HepG2 (cell line): ENCODE data around the gene HS3ST3B1. TPM values are rescaled to one million over a fixed set of nuclear protein-coding genes. Genes with fewer than 3 reads are reported as not detected.
A peak's percentile ranks its signal among the peaks of the same experiment; 100 is the strongest.

Experiments
- ARNT ChIP-seq: fragments of 450-650 bp; IDR thresholded peaks from 2 replicates; pipeline ENCODE4 v1.6.1; 2017
- BORCS8-MEF2B ChIP-seq: sonication (generic); formaldehyde crosslinking; IDR thresholded peaks from 2 replicates; pipeline ENCODE4 v1.8.0; 2022; ENCODE audit warnings: mild to moderate bottlenecking, missing genetic modification reagents
- CBX5 ChIP-seq: sonication (generic); formaldehyde crosslinking; IDR thresholded peaks from 2 replicates; pipeline ENCODE4 v1.4.0; 2020; ENCODE audit warnings: missing genetic modification reagents, borderline replicate concordance
- HHEX ChIP-seq: IDR thresholded peaks from 2 replicates; pipeline ENCODE4 v1.6.1; 2016; ENCODE audit warnings: control low read depth
- HNRNPK ChIP-seq: fragments of 200-400 bp; formaldehyde crosslinking; IDR thresholded peaks from 2 replicates; pipeline ENCODE4 v1.6.1; 2018; ENCODE audit warnings: low read length, low read depth, moderate library complexity, mild to moderate bottlenecking; ENCODE audit not compliant: poor library complexity, severe bottlenecking
- KDM2A ChIP-seq: sonication (generic); formaldehyde crosslinking; IDR thresholded peaks from 2 replicates; pipeline ENCODE4 v1.4.0; 2020; ENCODE audit warnings: low read depth, missing genetic modification reagents, borderline replicate concordance
- KLF16 ChIP-seq, 2 experiments: sonication (generic) in 1 of 2; formaldehyde crosslinking in 1 of 2; IDR thresholded peaks; 2 replicates each; pipeline versions ENCODE4 v1.6.1 to v1.8.0; 2016 to 2023; ENCODE audit warnings: missing genetic modification reagents in 2 of 2, missing compliant biosample characterization in 1 of 2
- MBD4 ChIP-seq: IDR thresholded peaks from 2 replicates; pipeline ENCODE4 v1.6.1; 2012; ENCODE audit warnings: low read length, inconsistent platforms, borderline replicate concordance
- MIER3 ChIP-seq: IDR thresholded peaks from 2 replicates; pipeline ENCODE4 v1.6.1; 2016; ENCODE audit warnings: missing compliant biosample characterization, borderline replicate concordance
- NFE2L1 ChIP-seq: sonication (generic); formaldehyde crosslinking; IDR thresholded peaks from 2 replicates; pipeline ENCODE4 v1.4.0; 2020; ENCODE audit warnings: missing genetic modification reagents, mild to moderate bottlenecking, borderline replicate concordance
- SP4 ChIP-seq: sonication (generic); formaldehyde crosslinking; IDR thresholded peaks from 2 replicates; pipeline ENCODE4 v1.8.1; 2023; ENCODE audit warnings: mild to moderate bottlenecking, missing genetic modification reagents
- SP5 ChIP-seq: IDR thresholded peaks from 2 replicates; pipeline ENCODE4 v1.6.1; 2016; ENCODE audit warnings: low read depth, borderline replicate concordance
- U2AF2 ChIP-seq: fragments of 200-400 bp; formaldehyde crosslinking; IDR thresholded peaks from 2 replicates; pipeline ENCODE4 v1.6.1; 2017; ENCODE audit warnings: low read depth, mild to moderate bottlenecking, low read length
- YEATS2 ChIP-seq: sonication (generic); formaldehyde crosslinking; IDR thresholded peaks from 2 replicates; pipeline ENCODE4 v1.4.0; 2020; ENCODE audit warnings: missing genetic modification reagents, borderline replicate concordance
- ZKSCAN5 ChIP-seq: sonication (generic); formaldehyde crosslinking; IDR thresholded peaks from 2 replicates; pipeline ENCODE4 v1.5.1; 2020; ENCODE audit warnings: mild to moderate bottlenecking, missing genetic modification reagents
- ZMYM2 ChIP-seq: sonication (generic); formaldehyde crosslinking; IDR thresholded peaks from 2 replicates; pipeline ENCODE4 v1.8.0; 2022; ENCODE audit warnings: mild to moderate bottlenecking, missing genetic modification reagents
- ZNF317 ChIP-seq: sonication (generic); formaldehyde crosslinking; IDR thresholded peaks from 2 replicates; pipeline ENCODE4 v1.5.0; 2020; ENCODE audit warnings: mild to moderate bottlenecking, missing genetic modification reagents
- ZNF44 ChIP-seq: sonication (generic); formaldehyde crosslinking; IDR thresholded peaks from 2 replicates; pipeline ENCODE4 v1.5.1; 2020; ENCODE audit warnings: mild to moderate bottlenecking, missing genetic modification reagents
- ZNF569 ChIP-seq: sonication (generic); formaldehyde crosslinking; IDR thresholded peaks from 2 replicates; pipeline ENCODE4 v1.5.0; 2020; ENCODE audit warnings: mild to moderate bottlenecking, missing genetic modification reagents, moderate library complexity, borderline replicate concordance
- ZNF605 ChIP-seq: sonication (generic); formaldehyde crosslinking; IDR thresholded peaks from 2 replicates; pipeline ENCODE4 v1.8.0; 2022; ENCODE audit warnings: mild to moderate bottlenecking, missing genetic modification reagents
- ZNF619 ChIP-seq: sonication (generic); formaldehyde crosslinking; IDR thresholded peaks from 2 replicates; pipeline ENCODE4 v1.4.0; 2020; ENCODE audit warnings: mild to moderate bottlenecking, missing genetic modification reagents
- ZSCAN12 ChIP-seq: sonication (generic); formaldehyde crosslinking; IDR thresholded peaks from 2 replicates; pipeline ENCODE4 v1.9.0; 2021; ENCODE audit warnings: mild to moderate bottlenecking, missing genetic modification reagents
- polyA plus RNA-seq, 8 experiments: library from polyadenylated mRNA; depleted of rRNA in 3 of 8; stranded (reverse) in 7 of 8; unstranded in 1 of 8; fragments of >200 nt; fragmentation: Illumina TruSeq in 4 of 8; extraction: Trizol in 4 of 8; gene quantifications; 2 replicates each; pipeline versions ENCODE4 v1.2.1 to v1.2.3, GENCODE V29; 2011 to 2016; ENCODE audit warnings: low read depth in 4 of 8, missing spikeins in 1 of 8, mixed read lengths in 1 of 8; ENCODE audit not compliant: insufficient read depth in 1 of 8
- total RNA-seq, 5 experiments: library from RNA; depleted of rRNA; stranded (reverse); fragments of >200 nt; fragmentation: Illumina TruSeq; extraction: Trizol; gene quantifications; 2 replicates each; pipeline ENCODE4 v1.2.3, GENCODE V29; 2016; ENCODE audit warnings: low read depth in 1 of 5
- TF ChIP-seq, protein P1 (sequence below): sonication (generic); formaldehyde crosslinking; IDR thresholded peaks from 2 replicates; pipeline ENCODE4 v1.5.1; 2020; ENCODE audit warnings: missing genetic modification reagents, mild to moderate bottlenecking, borderline replicate concordance
- TF ChIP-seq, protein P2 (sequence below): sonication (generic); formaldehyde crosslinking; IDR thresholded peaks from 2 replicates; pipeline ENCODE4; 2020; ENCODE audit warnings: missing genetic modification reagents, mild to moderate bottlenecking, borderline replicate concordance
- TF ChIP-seq, protein P3 (sequence below): sonication (generic); formaldehyde crosslinking; IDR thresholded peaks from 2 replicates; pipeline ENCODE4 v1.4.0; 2020; ENCODE audit warnings: missing genetic modification reagents, low read depth, mild to moderate bottlenecking, borderline replicate concordance

The HS3ST3B1 gene
- total and polyA plus RNA-seq, 2 of the 13 experiments (the other 11 are each of a cell fraction or from before 2014, with no cell fraction given) = 15.7 to 39.5 TPM

DNA sequence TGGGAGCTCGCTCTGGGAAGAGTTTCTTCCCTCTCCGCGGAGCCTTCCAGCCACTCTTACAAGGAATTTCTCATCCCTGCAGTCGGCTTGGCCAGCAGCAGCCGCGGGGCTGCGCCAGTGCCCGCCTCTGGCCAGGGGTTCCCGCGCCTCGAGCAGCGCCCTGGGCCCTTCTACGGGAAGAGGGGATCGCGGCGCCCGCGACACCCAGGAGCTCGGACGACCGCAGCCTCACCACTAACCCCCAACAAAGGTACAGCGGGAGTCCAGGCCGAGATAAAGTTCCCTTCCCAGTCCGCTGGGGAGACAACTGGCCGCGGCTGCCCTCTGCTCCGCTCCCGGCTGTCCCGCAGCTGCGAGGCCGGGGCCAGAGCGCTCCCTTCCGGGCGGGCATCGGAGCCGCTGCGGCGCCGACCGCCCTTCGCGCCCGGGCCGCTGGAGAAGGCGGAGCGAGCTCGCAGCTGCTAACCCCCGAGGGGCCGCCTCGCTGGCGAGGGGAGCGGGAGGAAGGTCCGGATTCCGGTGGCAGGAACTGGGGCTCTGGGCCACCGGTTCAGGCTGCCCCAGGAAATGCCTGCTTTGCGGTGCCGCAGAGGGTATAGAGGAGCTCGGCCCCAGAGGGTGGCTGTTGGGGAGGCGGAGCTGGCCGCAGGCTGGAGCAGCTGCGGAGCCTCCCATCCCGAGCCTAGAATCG lies 3.6 kb upstream of the HS3ST3B1 start (continued):
- 0 out of 2 replicates have a peak, but pooled peaks have one; percentile 30 for TF ChIP-seq ZNF569 (CRISPR knock-in tag)
- no peak for TF ChIP-seq ZKSCAN5 (CRISPR knock-in tag)
- no peak for TF ChIP-seq ZNF44
- no peak for TF ChIP-seq SP4 (CRISPR knock-in tag)
- TF ChIP-seq ZNF605 (CRISPR knock-in tag) = 0 out of 2 replicates have a peak, but pooled peaks have one; percentile 35
- TF ChIP-seq KDM2A = peak; percentile 84
- TF ChIP-seq MIER3 (CRISPR knock-in tag) = no peak; the same call in 1 of the 2 replicates
- no peak for TF ChIP-seq YEATS2
- no peak for TF ChIP-seq CBX5
- peak in 1 of 2 experiments; percentile 79; a peak in 2 of 4 replicates for TF ChIP-seq KLF16 (CRISPR knock-in tag; IDR thresholded peaks at IDR 0.05)
- peak; percentile 54; the same call in 1 of the 2 replicates for TF ChIP-seq SP5
- TF ChIP-seq, protein P1, sequence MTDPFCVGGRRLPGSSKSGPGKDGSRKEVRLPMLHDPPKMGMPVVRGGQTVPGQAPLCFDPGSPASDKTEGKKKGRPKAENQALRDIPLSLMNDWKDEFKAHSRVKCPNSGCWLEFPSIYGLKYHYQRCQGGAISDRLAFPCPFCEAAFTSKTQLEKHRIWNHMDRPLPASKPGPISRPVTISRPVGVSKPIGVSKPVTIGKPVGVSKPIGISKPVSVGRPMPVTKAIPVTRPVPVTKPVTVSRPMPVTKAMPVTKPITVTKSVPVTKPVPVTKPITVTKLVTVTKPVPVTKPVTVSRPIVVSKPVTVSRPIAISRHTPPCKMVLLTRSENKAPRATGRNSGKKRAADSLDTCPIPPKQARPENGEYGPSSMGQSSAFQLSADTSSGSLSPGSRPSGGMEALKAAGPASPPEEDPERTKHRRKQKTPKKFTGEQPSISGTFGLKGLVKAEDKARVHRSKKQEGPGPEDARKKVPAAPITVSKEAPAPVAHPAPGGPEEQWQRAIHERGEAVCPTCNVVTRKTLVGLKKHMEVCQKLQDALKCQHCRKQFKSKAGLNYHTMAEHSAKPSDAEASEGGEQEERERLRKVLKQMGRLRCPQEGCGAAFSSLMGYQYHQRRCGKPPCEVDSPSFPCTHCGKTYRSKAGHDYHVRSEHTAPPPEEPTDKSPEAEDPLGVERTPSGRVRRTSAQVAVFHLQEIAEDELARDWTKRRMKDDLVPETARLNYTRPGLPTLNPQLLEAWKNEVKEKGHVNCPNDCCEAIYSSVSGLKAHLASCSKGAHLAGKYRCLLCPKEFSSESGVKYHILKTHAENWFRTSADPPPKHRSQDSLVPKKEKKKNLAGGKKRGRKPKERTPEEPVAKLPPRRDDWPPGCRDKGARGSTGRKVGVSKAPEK (CRISPR knock-in tag) = no peak
- TF ChIP-seq MBD4 = no peak
- no peak for TF ChIP-seq HHEX (CRISPR knock-in tag)
- peak; percentile 21 for TF ChIP-seq HNRNPK
- no peak for TF ChIP-seq ZNF619
- peak; percentile 92 for TF ChIP-seq ZMYM2 (CRISPR knock-in tag)
- TF ChIP-seq ZSCAN12 (CRISPR knock-in tag) = no peak
- TF ChIP-seq U2AF2 = no peak
- TF ChIP-seq ZNF317 = no peak
- no peak for TF ChIP-seq ARNT
- TF ChIP-seq, protein P2, sequence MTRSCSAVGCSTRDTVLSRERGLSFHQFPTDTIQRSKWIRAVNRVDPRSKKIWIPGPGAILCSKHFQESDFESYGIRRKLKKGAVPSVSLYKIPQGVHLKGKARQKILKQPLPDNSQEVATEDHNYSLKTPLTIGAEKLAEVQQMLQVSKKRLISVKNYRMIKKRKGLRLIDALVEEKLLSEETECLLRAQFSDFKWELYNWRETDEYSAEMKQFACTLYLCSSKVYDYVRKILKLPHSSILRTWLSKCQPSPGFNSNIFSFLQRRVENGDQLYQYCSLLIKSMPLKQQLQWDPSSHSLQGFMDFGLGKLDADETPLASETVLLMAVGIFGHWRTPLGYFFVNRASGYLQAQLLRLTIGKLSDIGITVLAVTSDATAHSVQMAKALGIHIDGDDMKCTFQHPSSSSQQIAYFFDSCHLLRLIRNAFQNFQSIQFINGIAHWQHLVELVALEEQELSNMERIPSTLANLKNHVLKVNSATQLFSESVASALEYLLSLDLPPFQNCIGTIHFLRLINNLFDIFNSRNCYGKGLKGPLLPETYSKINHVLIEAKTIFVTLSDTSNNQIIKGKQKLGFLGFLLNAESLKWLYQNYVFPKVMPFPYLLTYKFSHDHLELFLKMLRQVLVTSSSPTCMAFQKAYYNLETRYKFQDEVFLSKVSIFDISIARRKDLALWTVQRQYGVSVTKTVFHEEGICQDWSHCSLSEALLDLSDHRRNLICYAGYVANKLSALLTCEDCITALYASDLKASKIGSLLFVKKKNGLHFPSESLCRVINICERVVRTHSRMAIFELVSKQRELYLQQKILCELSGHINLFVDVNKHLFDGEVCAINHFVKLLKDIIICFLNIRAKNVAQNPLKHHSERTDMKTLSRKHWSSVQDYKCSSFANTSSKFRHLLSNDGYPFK (CRISPR knock-in tag) = peak; percentile 24; the same call in 1 of the 2 replicates
- TF ChIP-seq NFE2L1 (CRISPR knock-in tag) = 0 out of 2 replicates have a peak, but pooled peaks have one; percentile 20
- TF ChIP-seq, protein P3, sequence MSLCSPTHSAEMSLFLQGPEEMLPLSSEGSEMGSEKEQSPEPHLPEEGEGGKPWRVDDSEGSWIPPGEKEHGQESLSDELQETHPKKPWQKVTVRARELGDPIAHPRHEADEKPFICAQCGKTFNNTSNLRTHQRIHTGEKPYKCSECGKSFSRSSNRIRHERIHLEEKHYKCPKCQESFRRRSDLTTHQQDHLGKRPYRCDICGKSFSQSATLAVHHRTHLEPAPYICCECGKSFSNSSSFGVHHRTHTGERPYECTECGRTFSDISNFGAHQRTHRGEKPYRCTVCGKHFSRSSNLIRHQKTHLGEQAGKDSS (CRISPR knock-in tag) = peak; percentile 85; the same call in 1 of the 2 replicates
- TF ChIP-seq BORCS8-MEF2B (CRISPR knock-in tag) = peak; percentile 56; the same call in 1 of the 2 replicates
